Stomach (tissue), 9 donors: Measurements from ENCODE around the gene PCGF3. TPM values are rescaled to one million over a fixed set of nuclear protein-coding genes. Genes with fewer than 3 reads are reported as not detected.
A peak's percentile ranks its signal among the peaks of the same experiment; 100 is the strongest.

Experiments
- DNase-seq, 2 donors: peaks; one replicate each; pipeline versions ENCODE4 v3.0.0 to v3.0.0-alpha.2; 2013 to 2019
- H3K27ac ChIP-seq, 5 donors: fragments of 200-600 bp in 4 of 5; sonication (generic) in 4 of 5; one replicate each; pipeline ENCODE4 v1.5.1; 2013 to 2019; ENCODE audit warnings: mild to moderate bottlenecking in 1 of 5, moderate library complexity in 1 of 5
- H3K27me3 ChIP-seq, 3 donors: fragments of 200-600 bp; sonication (generic); one replicate each; pipeline ENCODE4 v1.5.1; 2017 to 2019; ENCODE audit warnings: mixed run types in 1 of 3
- H3K36me3 ChIP-seq, 4 donors: fragments of 200-600 bp; sonication (generic); 1 replicate in 3 of 4; 2 replicates in 1 of 4; pipeline ENCODE4 v1.5.1; 2016 to 2019
- H3K4me1 ChIP-seq, 4 donors: fragments of 200-600 bp; sonication (generic); one replicate each; pipeline ENCODE4 v1.5.1; 2016 to 2019
- H3K4me3 ChIP-seq, 4 donors: fragments of 200-600 bp; sonication (generic) in 3 of 4; one replicate each; pipeline ENCODE4 v1.5.1; 2016 to 2019; ENCODE audit warnings: mild to moderate bottlenecking in 1 of 4
- H3K9me3 ChIP-seq, 4 donors: fragments of 200-600 bp; sonication (generic); one replicate each; pipeline ENCODE4 v1.5.1; 2016 to 2019
- EP300 ChIP-seq: sonication (generic); formaldehyde crosslinking; IDR thresholded peaks from one replicate; pipeline ENCODE4 v1.6.1; 2017; ENCODE audit warnings: antibody characterized with exemption
- POLR2A ChIP-seq, 4 donors: fragments of 450-650 bp; IDR thresholded peaks; one replicate each; pipeline ENCODE4 v1.6.1; 2016; ENCODE audit warnings: antibody characterized with exemption in 4 of 4, control low read depth in 2 of 4, mild to moderate bottlenecking in 1 of 4, moderate library complexity in 1 of 4
- POLR2AphosphoS5 ChIP-seq, 3 donors: sonication (generic); formaldehyde crosslinking; IDR thresholded peaks; one replicate each; pipeline ENCODE4 v1.6.1; 2016; ENCODE audit warnings: antibody characterized with exemption in 3 of 3
- WGBS, 5 donors: extraction: QIAGEN DNeasy Blood & Tissue Kit in 3 of 5; methylation state at CpG; one replicate each; pipeline versions ENCODE4 v1.1.5 to v1.1.7; 2013 to 2018; 5-methylcytosine and 5-hydroxymethylcytosine counted together
- intact Hi-C: fragments of 100-400 bp; cut with DNase I; formaldehyde crosslinking; loops from one replicate; pipeline ENCODE4 v1.15.1; 2023; ENCODE audit warnings: low total_unique reads
- polyA plus RNA-seq, 3 donors: library from polyadenylated mRNA; stranded (reverse); fragments of 200-250 nt; gene quantifications; one replicate each; pipeline ENCODE4 v1.2.3, GENCODE V29; 2013
- total RNA-seq, 5 donors: library from RNA; depleted of rRNA; stranded (reverse); fragments of >200 nt; gene quantifications; one replicate each; pipeline versions ENCODE4 v1.1.0 to v1.2.3, GENCODE V29; 2014 to 2016
- TF ChIP-seq, protein P1 (sequence below), 7 experiments: fragments of 450-650 bp in 4 of 7; fragments of 200-600 bp in 3 of 7; sonication (generic) in 3 of 7; IDR thresholded peaks; one replicate each; pipeline ENCODE4 v1.5.1; 2016 to 2019; ENCODE audit warnings: antibody characterized with exemption in 7 of 7, control low read depth in 2 of 7, mild to moderate bottlenecking in 1 of 7
- donor health status: healthy with polysubstance abuse.
- donor health status: Bipolar disorder and iron deficiency.
- donor health status: healthy.

The PCGF3 gene
- total and polyA plus RNA-seq, 8 donors: 24.7 to 140 (median 62.7) TPM

DNA sequence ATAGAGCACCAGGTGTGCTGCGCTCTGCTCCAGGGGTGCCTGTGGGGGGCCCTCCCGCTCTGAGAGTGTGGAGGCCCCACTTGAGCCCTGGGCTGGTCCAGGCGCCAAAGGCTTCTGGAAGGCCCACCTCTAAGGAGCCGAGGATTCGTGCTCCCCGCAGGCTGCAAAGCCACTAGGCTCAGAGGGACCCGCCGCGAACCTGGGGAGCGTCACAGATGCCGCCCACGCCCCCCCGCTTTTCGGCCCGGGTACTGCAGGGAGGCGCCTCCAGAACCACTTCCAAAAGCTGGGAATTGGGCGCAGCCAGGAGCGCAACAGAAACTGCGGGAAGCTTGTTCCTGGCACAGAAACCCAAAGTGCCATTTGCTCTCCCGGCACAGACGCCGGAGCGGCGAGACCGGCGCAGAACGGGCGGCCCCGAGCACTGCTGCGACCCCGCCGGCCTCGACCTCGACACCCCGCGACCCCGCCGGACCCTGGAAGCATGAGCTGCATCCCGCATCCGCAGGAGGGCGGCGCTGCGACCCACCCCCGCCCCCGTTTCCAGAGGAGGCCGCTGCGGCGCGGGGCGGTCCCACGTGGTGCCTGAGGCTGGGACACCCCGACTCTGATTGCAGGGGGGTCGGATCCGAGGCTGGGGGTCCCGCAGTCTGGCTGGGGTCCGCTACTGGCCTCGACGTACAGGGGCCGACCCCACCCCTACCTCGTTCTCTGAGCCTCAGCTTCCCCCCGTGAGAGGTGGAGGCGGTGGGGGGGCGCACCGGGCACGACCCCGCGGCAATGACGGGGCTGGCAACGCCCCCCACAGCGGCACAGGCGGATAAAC, 89.5 kb downstream of the PCGF3 start:
- 3 to 17% (median 4%) methylated on average over 9 to 71 of the region's 71 CpGs for WGBS, 5 donors
- Histone ChIP-seq H3K27ac (no peak overlapping the region), H3K36me3 (no peaks in the 10 kb centered on the region), H3K4me3 (peak overlapping the region; percentile 25 to 50 (median 34)), H3K9me3 (no peaks in the 10 kb centered on the region), H3K4me1 (peaks cover 26 to 35% (median 30%) of the 10 kb centered on the region in 4 donors), H3K27me3 (peaks cover 19 to 80% (median 55%) of the 10 kb centered on the region in 3 donors)
- peak in 1 of 2 donors; percentile 23 for DNase-seq
- intact Hi-C loops: no loop called here
- TF ChIP-seq, protein P1, sequence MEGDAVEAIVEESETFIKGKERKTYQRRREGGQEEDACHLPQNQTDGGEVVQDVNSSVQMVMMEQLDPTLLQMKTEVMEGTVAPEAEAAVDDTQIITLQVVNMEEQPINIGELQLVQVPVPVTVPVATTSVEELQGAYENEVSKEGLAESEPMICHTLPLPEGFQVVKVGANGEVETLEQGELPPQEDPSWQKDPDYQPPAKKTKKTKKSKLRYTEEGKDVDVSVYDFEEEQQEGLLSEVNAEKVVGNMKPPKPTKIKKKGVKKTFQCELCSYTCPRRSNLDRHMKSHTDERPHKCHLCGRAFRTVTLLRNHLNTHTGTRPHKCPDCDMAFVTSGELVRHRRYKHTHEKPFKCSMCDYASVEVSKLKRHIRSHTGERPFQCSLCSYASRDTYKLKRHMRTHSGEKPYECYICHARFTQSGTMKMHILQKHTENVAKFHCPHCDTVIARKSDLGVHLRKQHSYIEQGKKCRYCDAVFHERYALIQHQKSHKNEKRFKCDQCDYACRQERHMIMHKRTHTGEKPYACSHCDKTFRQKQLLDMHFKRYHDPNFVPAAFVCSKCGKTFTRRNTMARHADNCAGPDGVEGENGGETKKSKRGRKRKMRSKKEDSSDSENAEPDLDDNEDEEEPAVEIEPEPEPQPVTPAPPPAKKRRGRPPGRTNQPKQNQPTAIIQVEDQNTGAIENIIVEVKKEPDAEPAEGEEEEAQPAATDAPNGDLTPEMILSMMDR (IDR thresholded peaks at IDR 0.05): peak in 1 of 7 experiments; percentile 12
- TF ChIP-seq POLR2A (IDR thresholded peaks at IDR 0.05): no peak
- no peak for TF ChIP-seq EP300
- TF ChIP-seq POLR2AphosphoS5 (IDR thresholded peaks at IDR 0.05): no peak

- TF ChIP-seq EP300 (no peak), POLR2AphosphoS5 (IDR thresholded peaks at IDR 0.05) (no peak), POLR2A (IDR thresholded peaks at IDR 0.05) (no peak)
- TF ChIP-seq, protein P1 (IDR thresholded peaks at IDR 0.05): no peak
- DNase-seq: no peak
- intact Hi-C loops: no loop called here
- no peaks in the 10 kb centered on the region for H3K36me3 ChIP-seq
- peaks cover 19 to 74% (median 55%) of the 10 kb centered on the region in 3 donors for H3K27me3 ChIP-seq
- WGBS, 5 donors: 14 to 28% (median 22%) methylated on average over 14 to 20 of the region's 20 CpGs
- H3K4me3 ChIP-seq: peak overlapping the region in 3 of 4 donors; percentile 33 to 50 (median 35)
- no peaks in the 10 kb centered on the region for H3K9me3 ChIP-seq
- H3K27ac ChIP-seq: no peak overlapping the region
- H3K4me1 ChIP-seq: peaks cover 26 to 35% (median 30%) of the 10 kb centered on the region in 4 donors
Observed at GRCh38 chr4:795726-796119, 90.1 kb downstream of the PCGF3 start.

DNA sequence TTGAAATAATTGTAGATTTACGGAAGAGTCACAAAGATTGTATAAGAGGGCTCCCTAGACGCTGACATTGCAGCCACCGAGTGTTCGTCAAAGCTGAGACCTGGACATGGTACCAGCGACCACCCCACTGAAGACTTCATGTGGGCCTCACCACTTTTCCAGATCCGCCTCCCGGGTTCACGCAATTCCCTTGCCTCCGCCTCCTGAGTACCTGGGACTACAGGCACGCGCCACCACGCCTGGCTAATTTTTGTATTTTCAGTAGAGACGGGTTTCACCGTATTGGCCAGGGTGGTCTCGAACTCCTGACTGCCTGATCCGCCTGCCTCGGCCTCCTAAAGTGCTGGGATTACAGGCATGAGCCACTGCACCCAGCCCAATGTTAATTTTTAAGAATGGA, 90.6 kb downstream of the PCGF3 start:
- H3K9me3 ChIP-seq: no peaks in the 10 kb centered on the region
- H3K4me1 ChIP-seq: peaks cover 26 to 35% (median 30%) of the 10 kb centered on the region in 4 donors
- WGBS, 5 donors: 90 to 97% (median 94%) methylated on average over 17 of the region's 17 CpGs
- TF ChIP-seq, protein P1 (IDR thresholded peaks at IDR 0.05): no peak
- TF ChIP-seq POLR2A (IDR thresholded peaks at IDR 0.05): no peak
- TF ChIP-seq EP300: no peak
- TF ChIP-seq POLR2AphosphoS5 (IDR thresholded peaks at IDR 0.05): no peak
- DNase-seq: no peak
- peaks cover 19 to 70% (median 52%) of the 10 kb centered on the region in 3 donors for H3K27me3 ChIP-seq
- H3K27ac ChIP-seq: no peak overlapping the region
- H3K36me3 ChIP-seq: no peaks in the 10 kb centered on the region
- intact Hi-C loops: no loop called here
- no peak overlapping the region for H3K4me3 ChIP-seq

GRCh38 chr4:797066-797465, 91.4 kb downstream of the PCGF3 start:
- intact Hi-C loops: no loop called here
- Histone ChIP-seq H3K36me3 (no peaks in the 10 kb centered on the region), H3K4me1 (peaks cover 22 to 28% (median 23%) of the 10 kb centered on the region in 4 donors), H3K27ac (no peak overlapping the region), H3K27me3 (peaks cover 19 to 61% (median 43%) of the 10 kb centered on the region in 3 donors), H3K4me3 (no peak overlapping the region), H3K9me3 (no peaks in the 10 kb centered on the region)
- TF ChIP-seq, protein P1 (IDR thresholded peaks at IDR 0.05): no peak
- no peak for TF ChIP-seq EP300
- no peak for TF ChIP-seq POLR2AphosphoS5 (IDR thresholded peaks at IDR 0.05)
- no peak for TF ChIP-seq POLR2A (IDR thresholded peaks at IDR 0.05)
- WGBS, 5 donors: 45 to 69% (median 56%) methylated on average over 4 of the region's 4 CpGs
- peak in 1 of 2 donors; percentile 35 for DNase-seq
